Measurements from ENCODE around the gene BANK1. TPM values are rescaled to one million over a fixed set of nuclear protein-coding genes. Genes with fewer than 3 reads are reported as not detected.

Gene BANK1
- total and polyA plus RNA-seq, 2 of the 4 experiments (the other 2 are of a cell fraction): under 0.01 to 0.51 TPM

DNA sequence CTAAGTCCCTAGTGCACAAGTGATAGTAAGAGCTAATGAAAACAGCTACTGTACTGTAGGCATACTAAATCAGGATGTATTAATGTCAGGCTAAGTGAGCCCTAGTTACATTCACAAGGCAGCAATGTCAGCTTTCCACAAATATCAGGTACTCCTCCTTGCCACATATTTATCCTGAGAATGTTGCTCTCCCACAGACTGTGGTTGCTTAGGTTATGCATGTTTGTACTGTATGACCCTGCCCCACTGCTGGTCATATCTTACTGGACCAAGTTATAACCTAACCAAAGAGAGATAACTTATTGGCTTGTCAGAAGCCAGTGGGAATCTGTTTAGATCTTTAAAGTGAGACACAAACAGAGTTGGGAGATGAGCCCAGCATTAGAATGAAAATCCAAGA is 313.7 kb downstream of the BANK1 start:
- Histone ChIP-seq H3K4ac (ENCODE audit: low read depth, low read length) (no peak overlapping the region), H2AK9ac (replicated peaks; ENCODE audit: low read depth, low read length, poor library complexity) (no peak overlapping the region), H3K4me1 (ENCODE audit: control insufficient read depth, insufficient read depth, low read length) (no peaks in the 10 kb centered on the region), H4K8ac (ENCODE audit: low read depth in 2 of 2, low read length in 2 of 2) (no peak overlapping the region), H3K23ac (ENCODE audit: low read depth, low read length) (no peak overlapping the region), H3K9me3 (ENCODE audit: control insufficient read depth, insufficient read depth, low read length) (peaks cover 5% of the 10 kb centered on the region; the same call in 1 of the 2 replicates), H2AFZ (replicated peaks; ENCODE audit: low read length, poor library complexity) (no peak overlapping the region), H2BK5ac (ENCODE audit: low read depth, low read length, poor library complexity, severe bottlenecking) (no peak overlapping the region), H3K4me2 (ENCODE audit: low read depth, low read length) (no peak overlapping the region), H2BK20ac (ENCODE audit: low read depth, low read length) (no peak overlapping the region), H3K9ac (ENCODE audit: low read depth, low read length) (no peak overlapping the region), H3K14ac (replicated peaks; ENCODE audit: low read depth, low read length) (no peak overlapping the region), H3K36me3 (ENCODE audit: control insufficient read depth, insufficient read depth, low read length) (no peaks in the 10 kb centered on the region), H3K27ac (ENCODE audit: insufficient read depth, low read length) (no peak overlapping the region), H3K18ac (ENCODE audit: low read depth, low read length) (no peak overlapping the region), H3K79me1 (ENCODE audit: low read depth in 1 of 2, low read length in 2 of 2) (no peaks in the 10 kb centered on the region), H3K27me3 (ENCODE audit: control insufficient read depth, insufficient read depth, low read length) (no peaks in the 10 kb centered on the region), H3K56ac (ENCODE audit: extremely low read depth, insufficient read depth, low read length) (no peak overlapping the region), H2BK15ac (ENCODE audit: low read depth, low read length) (no peak overlapping the region), H3K9me1 (ENCODE audit: insufficient read depth, low read length) (no peaks in the 10 kb centered on the region), H4K5ac (ENCODE audit: low read depth, low read length) (no peak overlapping the region), H4K20me1 (ENCODE audit: insufficient read depth, low read length) (no peaks in the 10 kb centered on the region), H4K91ac (ENCODE audit: insufficient read depth, low read depth, low read length) (no peak overlapping the region), H3K4me3 (ENCODE audit: insufficient read depth, low read depth, low read length) (no peak overlapping the region), H2AK5ac (ENCODE audit: low read depth, low read length) (no peak overlapping the region), H2BK120ac (ENCODE audit: low read depth, low read length) (no peak overlapping the region)
- dilution Hi-C loops (cut with HindIII; ENCODE audit: low sequenced_read_pairs, unreplicated experiment): no loop called here
- in situ Hi-C loops (cut with MboI; ENCODE audit: low sequenced_read_pairs): no loop called here
- no peak for DNase-seq
- no TSS peak for BruUV-seq (replicated peaks)
- intact Hi-C loops (cut with micrococcal nuclease): no loop called here
- ATAC-seq (ENCODE audit: low read depth): no peak
- POLR2A ChIA-PET (ENCODE audit: unreplicated experiment): no interaction called here
- TF ChIP-seq, protein P1, sequence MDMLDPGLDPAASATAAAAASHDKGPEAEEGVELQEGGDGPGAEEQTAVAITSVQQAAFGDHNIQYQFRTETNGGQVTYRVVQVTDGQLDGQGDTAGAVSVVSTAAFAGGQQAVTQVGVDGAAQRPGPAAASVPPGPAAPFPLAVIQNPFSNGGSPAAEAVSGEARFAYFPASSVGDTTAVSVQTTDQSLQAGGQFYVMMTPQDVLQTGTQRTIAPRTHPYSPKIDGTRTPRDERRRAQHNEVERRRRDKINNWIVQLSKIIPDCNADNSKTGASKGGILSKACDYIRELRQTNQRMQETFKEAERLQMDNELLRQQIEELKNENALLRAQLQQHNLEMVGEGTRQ (IDR thresholded peaks at IDR 0.05; ENCODE audit: low read depth, low read length): no peak
- no peak for TF ChIP-seq CHD1 (IDR thresholded peaks at IDR 0.05; ENCODE audit: low read depth, low read length)
- TF ChIP-seq MAFK (IDR thresholded peaks at IDR 0.05; ENCODE audit: low read depth, low read length): no peak
- no peak for TF ChIP-seq NFE2L2 (IDR thresholded peaks at IDR 0.05; ENCODE audit: low read depth, low read length)
- no peak for TF ChIP-seq BHLHE40 (IDR thresholded peaks at IDR 0.05; ENCODE audit: low read depth, low read length)
- TF ChIP-seq POLR2A (IDR thresholded peaks at IDR 0.05; ENCODE audit: low read depth, low read length): no peak
- no peak for TF ChIP-seq MAZ (IDR thresholded peaks at IDR 0.05; ENCODE audit: borderline replicate concordance, low read depth, low read length)
- TF ChIP-seq, protein P2, sequence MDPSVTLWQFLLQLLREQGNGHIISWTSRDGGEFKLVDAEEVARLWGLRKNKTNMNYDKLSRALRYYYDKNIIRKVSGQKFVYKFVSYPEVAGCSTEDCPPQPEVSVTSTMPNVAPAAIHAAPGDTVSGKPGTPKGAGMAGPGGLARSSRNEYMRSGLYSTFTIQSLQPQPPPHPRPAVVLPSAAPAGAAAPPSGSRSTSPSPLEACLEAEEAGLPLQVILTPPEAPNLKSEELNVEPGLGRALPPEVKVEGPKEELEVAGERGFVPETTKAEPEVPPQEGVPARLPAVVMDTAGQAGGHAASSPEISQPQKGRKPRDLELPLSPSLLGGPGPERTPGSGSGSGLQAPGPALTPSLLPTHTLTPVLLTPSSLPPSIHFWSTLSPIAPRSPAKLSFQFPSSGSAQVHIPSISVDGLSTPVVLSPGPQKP (IDR thresholded peaks at IDR 0.05; ENCODE audit: borderline replicate concordance, low read depth, low read length): no peak
- no peak for TF ChIP-seq RFX5 (IDR thresholded peaks at IDR 0.05; ENCODE audit: low read depth, low read length)
- no peak for TF ChIP-seq MXI1 (IDR thresholded peaks at IDR 0.05; ENCODE audit: borderline replicate concordance, low read depth, low read length)
- TF ChIP-seq CEBPB (IDR thresholded peaks at IDR 0.05; ENCODE audit: low read depth, low read length): no peak
- no peak for TF ChIP-seq FOS (IDR thresholded peaks at IDR 0.05; ENCODE audit: low read depth, low read length)
- CTCF ChIA-PET: no interaction called here
